GM19099 (cell line): ENCODE results near the gene CALCR.

ENCODE experiments used
- POLR2A ChIP-seq: IDR thresholded peaks from 3 replicates; pipeline ENCODE4 v1.6.1; 2011; ENCODE audit warnings: low read depth; ENCODE audit not compliant: insufficient read length; ENCODE audit errors: extremely low read depth

Gene CALCR

DNA sequence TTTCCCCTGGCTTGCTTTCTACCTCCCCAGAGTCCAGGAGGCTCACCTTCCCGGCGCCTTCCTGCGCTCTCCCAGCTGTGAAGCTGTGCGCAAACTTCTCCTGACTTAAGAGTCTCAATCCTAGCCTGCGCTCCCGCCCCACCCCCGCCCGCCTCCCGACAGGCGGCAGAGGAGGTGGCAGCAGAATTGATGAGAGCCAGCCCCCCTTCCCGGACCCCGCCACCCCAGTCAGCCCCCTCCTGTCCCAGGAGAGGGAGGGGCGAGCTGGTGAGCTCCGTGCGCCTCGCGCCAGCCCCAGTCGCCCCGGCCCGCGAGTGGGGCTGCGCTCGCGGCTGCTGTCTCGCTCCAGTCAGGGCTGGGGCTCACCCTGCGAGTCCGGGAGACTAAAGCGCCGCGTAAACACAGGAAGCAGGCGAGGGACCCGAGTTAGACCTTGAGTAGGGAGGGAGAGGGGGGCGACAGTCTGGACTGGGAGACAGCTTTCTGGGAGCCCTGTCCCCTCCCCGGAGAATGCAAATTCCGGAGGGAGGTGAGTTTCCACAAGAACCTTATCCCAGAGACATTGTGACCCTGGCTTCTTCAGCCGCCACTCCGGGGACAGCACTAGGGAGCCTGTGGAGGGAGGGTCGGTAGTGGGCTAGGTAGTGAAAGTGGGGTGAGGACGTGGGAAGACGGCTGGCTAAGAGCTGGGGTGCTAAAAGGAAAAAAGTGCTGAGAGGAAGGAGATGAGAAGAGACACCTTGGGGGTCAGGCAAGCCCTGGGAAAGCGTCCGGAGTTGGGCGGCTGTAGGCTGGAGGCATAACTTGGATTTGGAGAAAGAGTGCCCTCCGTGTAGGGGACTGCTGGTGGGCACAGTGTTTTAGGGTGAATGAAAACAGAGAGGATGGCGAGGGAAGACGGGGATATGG is at the start of gene CALCR:
Gene CALCR (minus strand): TSS at position 79 of the 909 bp plus-strand sequence. CDS start 87,743 bp downstream, outside the sequence.
- no peak for TF ChIP-seq POLR2A

DNA sequence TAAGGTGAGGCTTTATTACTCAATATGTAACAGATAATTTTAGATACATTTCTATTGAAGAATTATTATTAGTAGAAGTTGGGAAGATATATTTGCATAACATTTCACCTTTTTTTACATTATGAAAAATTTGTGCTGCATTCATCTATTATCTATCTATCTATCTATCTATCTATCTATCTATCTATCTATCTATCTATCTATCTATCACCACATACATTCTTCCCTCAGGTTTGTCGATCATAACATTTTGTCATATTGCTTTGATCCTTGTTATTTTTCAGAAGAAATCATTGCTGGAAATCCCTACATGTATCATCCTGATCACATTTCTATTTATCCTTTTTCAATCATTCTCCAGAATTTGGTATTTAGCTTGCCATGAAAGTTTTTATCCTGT is 49.3 kb upstream of the CALCR start:
- TF ChIP-seq POLR2A = no peak

DNA sequence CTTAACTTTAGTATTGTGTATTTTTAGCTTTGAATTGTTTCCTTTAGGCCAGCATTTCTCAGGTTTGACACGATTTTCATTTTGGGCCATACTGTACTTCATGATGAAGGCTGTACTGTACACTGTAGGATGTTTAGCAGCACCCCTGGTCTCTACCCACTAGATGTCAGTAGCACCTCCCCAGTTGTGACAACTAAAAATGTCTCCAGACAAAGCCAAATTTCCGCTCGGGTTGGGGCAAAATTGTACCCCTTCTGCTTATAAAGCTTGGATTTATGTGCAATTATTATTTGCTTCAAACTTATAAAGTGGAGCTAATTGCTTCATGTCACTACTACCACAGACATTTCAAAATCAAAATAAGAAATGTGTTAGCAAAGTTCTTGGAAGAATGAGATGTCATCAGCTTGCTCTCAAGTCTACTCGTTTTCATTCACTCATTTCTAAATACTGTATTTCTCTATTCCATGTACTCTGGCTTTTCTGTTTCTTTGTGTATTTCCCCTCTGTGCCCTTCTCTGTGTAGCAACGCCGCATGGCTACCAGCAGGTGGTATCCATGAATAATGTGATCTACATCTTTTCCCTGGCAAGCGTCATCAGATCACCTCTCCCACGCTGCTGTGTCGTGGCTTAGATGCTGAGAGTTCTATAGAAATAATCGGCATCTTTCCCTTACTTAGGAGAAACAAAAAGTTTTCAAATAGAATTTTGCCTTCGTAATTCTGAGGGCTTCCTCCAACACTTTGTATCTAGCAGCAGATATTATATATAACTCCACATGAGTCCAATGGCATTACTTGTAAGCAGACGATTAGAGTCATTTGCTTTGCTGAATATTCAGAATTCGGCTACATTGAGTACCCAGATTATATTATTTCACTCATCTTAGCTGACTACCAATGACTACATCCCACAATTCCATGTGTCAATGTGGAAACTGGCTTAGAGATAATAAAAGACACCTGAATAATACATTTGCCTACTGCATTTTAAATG is 47.8 kb upstream of the CALCR start:
- TF ChIP-seq POLR2A = no peak

DNA sequence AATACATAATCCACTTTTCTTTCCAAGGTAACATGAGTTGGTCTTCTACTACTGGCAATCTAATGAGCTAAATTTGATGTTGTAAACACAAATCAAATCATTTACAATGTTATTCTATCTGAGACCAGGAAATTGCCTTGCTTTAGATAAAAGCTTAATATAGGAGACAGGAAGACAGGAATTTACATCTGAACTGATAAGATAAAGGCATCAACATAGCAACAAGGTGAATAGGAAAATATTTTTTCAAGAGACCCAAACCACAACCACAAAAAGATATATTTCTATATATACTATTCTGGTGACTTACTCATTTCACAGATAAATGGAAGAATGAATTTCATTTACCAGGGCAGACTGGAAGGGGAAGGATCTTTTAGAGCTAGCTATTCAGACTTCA is 46.3 kb upstream of the CALCR start:
- no peak for TF ChIP-seq POLR2A

DNA sequence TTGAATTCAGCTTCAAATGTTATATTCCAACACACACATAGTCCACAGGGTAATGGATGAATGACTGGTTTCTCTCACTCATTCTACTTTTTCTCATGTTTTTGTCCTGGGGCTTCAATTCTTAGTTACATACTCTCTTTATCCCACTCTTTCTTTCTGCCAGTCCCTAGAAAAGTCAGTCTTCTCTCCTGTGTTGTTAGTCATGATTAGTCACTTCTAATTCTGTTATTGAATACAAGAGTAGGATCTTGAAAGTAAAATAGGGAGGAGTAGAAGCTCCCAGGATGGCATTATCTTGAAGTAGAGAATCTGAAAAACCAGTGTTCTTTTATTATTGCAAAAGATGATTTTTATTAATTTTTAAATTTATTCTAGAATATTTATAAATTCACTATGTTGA is 45.5 kb upstream of the CALCR start:
- no peak for TF ChIP-seq POLR2A

DNA sequence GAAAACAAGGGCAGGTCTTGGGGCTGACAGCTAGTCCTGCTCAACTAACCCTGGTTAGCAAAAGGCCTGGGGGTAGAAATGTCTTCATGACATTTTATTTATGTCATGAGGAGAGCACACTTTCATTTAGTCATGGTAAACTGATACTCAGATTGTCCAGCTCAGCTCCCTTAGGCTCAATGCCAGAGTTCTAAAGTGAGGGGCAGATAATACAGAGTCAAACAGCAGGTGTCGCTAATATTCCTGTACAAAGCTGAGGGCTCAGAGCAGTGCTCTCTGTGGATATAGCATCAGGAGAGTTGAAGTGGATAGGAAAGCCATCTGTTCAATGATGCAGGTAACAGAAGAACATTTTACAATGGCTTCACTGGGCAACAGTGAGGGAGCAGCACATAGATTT is 26.8 kb upstream of the CALCR start:
- no peak for TF ChIP-seq POLR2A

DNA sequence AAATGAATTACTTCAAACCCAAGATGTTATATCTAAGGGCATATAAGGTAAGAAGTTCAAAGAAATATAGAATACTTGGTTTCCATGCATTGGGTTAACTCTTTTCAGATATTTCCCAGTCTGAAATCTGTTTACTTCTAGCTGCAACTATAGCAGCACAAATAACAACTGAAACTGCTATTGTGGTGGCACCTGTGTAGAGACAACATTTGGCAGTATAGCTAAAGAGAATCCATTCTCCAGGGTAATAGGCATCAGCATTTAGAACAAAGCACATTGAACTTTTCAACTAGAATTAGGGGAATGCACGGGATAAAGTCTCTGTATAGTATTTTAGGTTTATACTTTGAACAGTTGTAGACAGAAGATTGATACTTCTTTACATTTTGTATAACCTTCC is 19.7 kb upstream of the CALCR start:
- TF ChIP-seq POLR2A = no peak

DNA sequence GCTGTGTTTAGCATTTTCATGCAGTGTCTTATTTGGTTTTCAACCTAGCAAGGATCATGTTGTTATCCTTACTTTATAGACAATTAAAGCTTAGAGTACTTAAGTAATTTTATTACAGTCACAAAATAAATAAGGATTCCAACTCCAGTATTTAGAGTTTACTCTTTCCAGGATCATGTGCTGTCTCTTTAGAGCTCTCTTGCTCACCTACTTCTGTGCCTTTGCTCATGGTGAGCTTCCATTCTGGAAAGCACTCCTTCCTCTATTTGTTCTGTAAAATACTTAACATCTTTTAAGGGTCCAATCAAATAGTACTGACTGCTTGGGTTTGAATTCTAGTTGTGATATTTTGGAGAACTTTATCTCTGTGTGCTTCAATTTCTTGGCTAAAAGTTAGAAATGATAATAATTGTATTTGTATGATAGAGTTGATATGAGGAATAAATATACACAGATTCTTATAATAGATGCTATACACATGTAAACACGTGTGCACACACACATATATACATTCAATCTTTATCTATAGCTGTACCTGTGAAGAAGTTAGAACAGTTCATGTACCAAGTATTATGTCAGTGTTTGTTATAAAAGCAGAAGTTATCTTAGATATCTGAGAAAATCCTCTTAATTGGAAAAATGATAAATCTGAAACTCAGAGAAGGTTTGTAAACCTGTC is 18.2 kb upstream of the CALCR start:
- no peak for TF ChIP-seq POLR2A

DNA sequence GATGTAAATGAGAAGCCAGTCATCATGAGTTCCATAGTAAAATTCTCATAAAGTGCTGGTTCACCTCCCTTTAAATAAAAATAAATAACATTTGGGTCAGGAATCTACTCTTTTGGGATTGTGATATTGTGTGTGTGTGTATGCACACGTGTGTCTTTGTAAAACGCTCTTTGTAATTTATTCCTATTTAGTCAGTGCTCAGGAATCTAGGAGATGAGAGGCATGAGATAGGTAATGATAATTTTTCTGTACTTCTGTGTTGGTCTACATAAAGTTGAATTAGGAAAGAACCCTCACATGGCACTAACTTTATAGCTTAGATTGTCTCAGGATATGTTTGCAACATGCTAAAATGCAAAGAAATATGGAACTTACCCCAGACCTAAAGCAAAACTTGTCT is 4.9 kb upstream of the CALCR start:
- TF ChIP-seq POLR2A = no peak

DNA sequence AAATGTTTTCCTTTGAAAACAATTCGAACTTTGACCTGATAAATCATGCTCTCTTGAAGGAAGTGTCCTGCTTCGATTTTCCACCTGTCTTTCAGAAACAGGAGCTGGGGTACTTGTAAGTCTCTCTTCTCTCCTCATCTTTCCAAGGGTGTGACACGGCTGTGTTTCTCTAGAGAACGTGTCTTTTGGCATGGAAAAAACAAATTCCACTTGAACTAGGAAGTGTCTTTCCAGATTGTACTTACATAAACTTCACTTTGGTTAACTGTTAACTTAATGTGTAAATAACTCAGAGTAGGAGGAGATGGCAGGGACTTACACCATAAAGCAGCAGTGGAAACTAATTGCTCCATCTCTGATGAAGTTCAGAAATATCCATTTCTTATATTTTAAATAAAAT is 4.2 kb upstream of the CALCR start:
- TF ChIP-seq POLR2A = no peak

DNA sequence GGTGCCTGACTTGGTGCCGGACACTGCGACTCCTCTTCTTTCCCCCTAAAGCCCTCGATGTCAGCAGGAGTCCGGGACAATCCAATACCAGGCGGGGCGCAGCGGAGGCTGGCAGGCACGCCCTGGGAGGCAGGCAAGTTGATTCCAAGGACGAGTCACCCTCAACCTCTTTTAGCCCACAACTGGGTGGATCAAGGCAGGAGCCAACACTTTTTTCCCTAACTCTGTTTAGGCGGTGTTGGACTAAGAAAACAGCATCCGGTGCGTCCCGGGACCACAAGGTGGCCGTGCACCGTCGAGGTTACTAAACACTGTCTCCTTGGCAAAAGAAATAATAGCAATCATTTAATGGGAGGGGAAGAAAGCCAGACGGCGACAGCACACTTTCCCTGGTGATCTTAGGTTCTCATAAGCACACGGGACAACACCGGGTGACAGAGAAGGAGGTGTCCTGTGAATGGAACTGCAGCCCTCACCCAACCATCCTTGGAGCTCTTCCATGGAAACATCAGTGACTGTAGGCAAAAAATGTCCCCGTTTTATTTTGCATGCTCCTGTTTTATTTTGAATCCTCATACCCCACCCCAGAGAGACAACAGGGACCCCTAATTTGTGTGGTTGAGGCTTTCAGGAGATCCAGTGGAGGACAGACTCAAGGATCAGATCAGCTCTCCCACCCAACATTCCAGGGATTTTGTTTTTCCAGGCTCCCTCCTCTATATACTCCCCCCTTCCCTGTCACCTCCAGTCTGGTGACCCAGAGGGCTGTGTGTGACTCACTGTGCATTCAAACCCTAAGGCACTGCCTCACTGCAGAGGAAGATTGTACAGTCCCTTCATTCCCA is 1.3 kb upstream of the CALCR start:
- TF ChIP-seq POLR2A = no peak

DNA sequence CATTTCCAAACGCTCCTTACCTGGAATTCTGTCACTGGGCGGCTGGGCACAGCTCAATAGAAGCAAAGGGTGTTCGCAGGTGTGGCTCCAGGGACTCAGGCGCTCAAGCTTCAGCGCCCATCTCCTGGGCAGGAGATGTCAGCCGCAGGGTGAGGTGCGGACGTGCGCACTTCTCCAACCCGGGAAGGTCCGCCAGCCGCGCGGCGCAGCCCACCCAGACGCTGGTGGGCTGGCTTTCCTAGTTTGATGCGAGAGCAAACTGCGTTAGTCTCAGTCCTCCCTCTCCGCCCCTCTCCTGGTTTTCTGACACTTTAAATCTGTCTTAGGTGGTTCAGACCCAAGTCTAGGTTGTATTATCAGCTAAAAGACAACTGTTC is 267 bp downstream of the CALCR start:
- no peak for TF ChIP-seq POLR2A

DNA sequence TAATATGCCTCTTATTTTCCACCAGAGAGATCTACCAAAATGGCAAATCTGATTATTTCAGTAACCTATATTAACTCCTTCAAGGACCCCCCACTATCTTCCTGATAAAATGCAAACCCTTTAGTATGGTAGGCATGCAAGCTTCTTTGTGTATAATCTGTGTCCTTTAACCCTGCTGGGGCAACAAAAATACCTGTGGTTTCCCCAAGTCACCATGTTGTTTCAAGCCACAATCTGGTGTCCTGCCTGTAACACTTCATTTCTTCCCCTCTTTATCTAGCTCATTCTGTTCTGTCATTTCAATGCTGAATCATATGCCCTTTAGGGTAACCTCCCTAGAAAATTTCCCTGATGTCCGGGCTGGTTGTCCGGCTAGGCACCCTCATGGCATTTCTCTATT is 5.3 kb downstream of the CALCR start:
- no peak for TF ChIP-seq POLR2A

DNA sequence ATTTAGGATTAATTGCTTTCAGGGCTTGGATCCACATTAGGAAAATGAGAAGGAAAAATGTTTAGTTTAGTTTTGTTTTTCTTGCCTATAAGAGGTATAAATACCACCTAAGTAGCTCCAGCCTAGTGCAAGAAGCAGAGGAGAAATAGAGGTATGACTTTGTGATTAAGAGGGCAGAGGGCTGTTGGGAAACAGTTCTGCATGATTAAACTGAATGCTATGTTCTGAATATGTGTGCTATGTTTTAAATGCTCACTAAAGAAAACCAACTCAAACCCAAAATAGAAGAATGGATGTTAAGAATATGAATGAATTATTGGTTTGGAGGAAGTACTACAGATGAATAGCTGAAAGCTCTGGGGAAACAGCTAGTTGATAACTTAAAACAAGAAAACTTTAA is 7.6 kb downstream of the CALCR start:
- no peak for TF ChIP-seq POLR2A
